Measurements from ENCODE around the gene RPL12. TPM values are rescaled to one million over a fixed set of nuclear protein-coding genes. Genes with fewer than 3 reads are reported as not detected.
A peak's percentile ranks its signal among the peaks of the same experiment; 100 is the strongest.

The RPL12 gene
- total and polyA plus RNA-seq, 9 of the 15 experiments (the other 6 are each of a cell fraction or from before 2014, with no cell fraction given), result 1,614 to 4,558 (median 2,531) TPM

GRCh38 chr9:127407492-127407843, 43.7 kb downstream of the RPL12 start:
- Histone ChIP-seq H3K79me2 (ENCODE audit: control insufficient read depth, insufficient read depth, low read length) (no peaks in the 10 kb centered on the region), H3K27ac (ENCODE audit: extremely low read depth, low read depth, low read length) (no peak overlapping the region), H3K9me1 (ENCODE audit: control insufficient read depth, insufficient read depth, low read length) (peaks cover 6% of the 10 kb centered on the region), H3K4me2 (ENCODE audit: insufficient read depth, low read length) (no peak overlapping the region), H3K36me3 (ENCODE audit: control insufficient read depth, insufficient read depth, low read length) (no peaks in the 10 kb centered on the region), H3K9me3 (replicated peaks; ENCODE audit: control insufficient read depth, insufficient read depth, low read depth, low read length) (no peaks in the 10 kb centered on the region), H3K4me1 (replicated peaks in 1 of 2; ENCODE audit: control insufficient read depth in 2 of 2, insufficient read depth in 2 of 2, low read length in 2 of 2) (peaks cover 2 to 37% of the 10 kb centered on the region in 2 experiments; a peak in 4 of 5 replicates), H3K27me3 (ENCODE audit: control insufficient read depth in 2 of 2, insufficient read depth in 2 of 2, low read length in 2 of 2) (no peaks in the 10 kb centered on the region), H2AFZ (ENCODE audit: low read depth, low read length) (no peak overlapping the region), H4K20me1 (replicated peaks; ENCODE audit: control insufficient read depth, insufficient read depth, low read length) (no peaks in the 10 kb centered on the region; the same call in 1 of the 2 replicates), H3K9ac (ENCODE audit: insufficient read depth in 1 of 2, low read depth in 2 of 2, low read length in 2 of 2) (peak overlapping the region in 1 of 2 experiments; percentile 78; a peak in 2 of 4 replicates), H3K4me3 (no peak overlapping the region)
- ChIA-PET POLR2A (interaction anchor here (0.7 to 1.3 kb wide), 2 partner anchors 11 to 13 kb away, joined by 3 to 7 read pairs; partner anchors contain the start of gene SLC2A8), CTCF (ENCODE audit: low intra/inter-chr PET ratio) (no interaction called here)
- DNase-seq (ENCODE audit: extremely low read depth in 1 of 4, low spot score in 3 of 4), result no peak
- ATAC-seq, result no peak; the same call in 2 of the 3 replicates
- FAIRE-seq, result peak; percentile 46
- TF ChIP-seq ATF4 (CRISPR knock-in tag; IDR thresholded peaks at IDR 0.05) (no peak), CHD4 (IDR thresholded peaks at IDR 0.05; ENCODE audit: insufficient read depth, insufficient replicate concordance, low read depth, low read length, poor library complexity, severe bottlenecking) (no peak), ZMIZ1 (IDR thresholded peaks at IDR 0.05; ENCODE audit: low read depth in 2 of 2, low read length in 2 of 2) (no peak), RERE (CRISPR knock-in tag; IDR thresholded peaks at IDR 0.05; ENCODE audit: borderline replicate concordance) (no peak), ZBTB17 (CRISPR knock-in tag; IDR thresholded peaks at IDR 0.05) (no peak), SAFB2 (IDR thresholded peaks at IDR 0.05; ENCODE audit: borderline replicate concordance, low read depth, low read length, severe bottlenecking) (no peak), HDAC3 (IDR thresholded peaks at IDR 0.05; ENCODE audit: borderline replicate concordance, partially characterized antibody) (no peak), MED1 (CRISPR knock-in tag; IDR thresholded peaks at IDR 0.05; ENCODE audit: borderline replicate concordance) (no peak), MCM7 (IDR thresholded peaks at IDR 0.05) (no peak), ZNF778 (CRISPR knock-in tag; IDR thresholded peaks at IDR 0.05) (no peak), CREBBP (IDR thresholded peaks at IDR 0.05; ENCODE audit: low read depth, low read length) (no peak), NFRKB (IDR thresholded peaks at IDR 0.05; ENCODE audit: low read depth) (no peak), ZNF354B (CRISPR knock-in tag; IDR thresholded peaks at IDR 0.05) (no peak)
- 47% methylated on average over 6 of the region's 6 CpGs for WGBS (ENCODE audit: insufficient coverage, low coverage, missing lambda C conversion rate)
- in situ Hi-C loops (cut with MboI) (no loop called here), intact Hi-C loops (cut with micrococcal nuclease) (no loop called here)
- BruUV-seq (replicated peaks), result no TSS peak

Data from K562 (cell line).